Neural progenitor cell (in vitro differentiated cells): ENCODE measurements around the gene KIAA0930.

ENCODE experiments used
- CTCF ChIP-seq: fragments of 200-600 bp; sonication (generic); IDR thresholded peaks from 2 replicates; pipeline ENCODE4 v1.5.1; 2017; ENCODE audit warnings: antibody characterized with exemption, mild to moderate bottlenecking
- EZH2 ChIP-seq: fragments of 200-600 bp; sonication (generic); IDR thresholded peaks from 2 replicates; pipeline ENCODE4 v1.6.1; 2017; ENCODE audit warnings: antibody characterized with exemption, mild to moderate bottlenecking, moderate library complexity
- EZH2phosphoT487 ChIP-seq: fragments of 200-600 bp; sonication (generic); IDR thresholded peaks from 2 replicates; pipeline ENCODE4 v1.6.1; 2017; ENCODE audit warnings: antibody characterized with exemption

GRCh38 chr22:45187891-45188290, 52.8 kb downstream of the KIAA0930 start:
- TF ChIP-seq CTCF (no peak), EZH2 (no peak), EZH2phosphoT487 (no peak)
